ENCODE data around the gene CLIC5. TPM values are rescaled to one million over a fixed set of nuclear protein-coding genes. Genes with fewer than 3 reads are reported as not detected.

CLIC5 gene
- total and polyA plus RNA-seq, 3 donors from 2014 or later, result 2.7 to 17.1 (median 4.8) TPM

- Histone ChIP-seq H3K9me3 (no peaks in the 10 kb centered on the region), H3K4me1 (peaks cover 15% of the 10 kb centered on the region), H3K27ac (no peak overlapping the region), H3K4me3 (no peak overlapping the region), H3K36me3 (ENCODE audit: low read depth, missing control alignments) (no peaks in the 10 kb centered on the region), H3K27me3 (no peaks in the 10 kb centered on the region)
- 90 to 100% methylated on average over 1 of the region's 1 CpG for WGBS, 2 donors
- TF ChIP-seq CTCF (IDR thresholded peaks at IDR 0.05) (no peak), POLR2A (IDR thresholded peaks at IDR 0.05) (no peak)
- no peak for DNase-seq
- intact Hi-C loops (cut with DNase I; ENCODE audit: low total_unique reads), result no loop called here
Observed at GRCh38 chr6:45967363-45967762, 48.3 kb downstream of the CLIC5 start.

- H3K27ac ChIP-seq, result no peak overlapping the region
- H3K9me3 ChIP-seq, result no peaks in the 10 kb centered on the region
- intact Hi-C loops (cut with DNase I; ENCODE audit: low total_unique reads), result no loop called here
- no peak for DNase-seq
- H3K27me3 ChIP-seq, result no peaks in the 10 kb centered on the region
- H3K36me3 ChIP-seq (ENCODE audit: low read depth, missing control alignments), result no peaks in the 10 kb centered on the region
- H3K4me1 ChIP-seq, result peaks cover 15% of the 10 kb centered on the region
- no peak overlapping the region for H3K4me3 ChIP-seq
- WGBS, 2 donors, result 89% methylated on average over 3 of the region's 3 CpGs
- no peak for TF ChIP-seq POLR2A (IDR thresholded peaks at IDR 0.05)
- no peak for TF ChIP-seq CTCF (IDR thresholded peaks at IDR 0.05)
Observed at GRCh38 chr6:45966797-45967196, 48.9 kb downstream of the CLIC5 start.

- DNase-seq, result no peak
- Histone ChIP-seq H3K27me3 (no peaks in the 10 kb centered on the region), H3K4me3 (no peak overlapping the region), H3K36me3 (ENCODE audit: low read depth, missing control alignments) (no peaks in the 10 kb centered on the region), H3K4me1 (peaks cover 15% of the 10 kb centered on the region), H3K27ac (no peak overlapping the region), H3K9me3 (no peaks in the 10 kb centered on the region)
- intact Hi-C loops (cut with DNase I; ENCODE audit: low total_unique reads), result no loop called here
- TF ChIP-seq POLR2A (IDR thresholded peaks at IDR 0.05) (no peak), CTCF (IDR thresholded peaks at IDR 0.05) (no peak)
- WGBS, 2 donors, result 66 to 88% methylated on average over 4 of the region's 4 CpGs
Observed at GRCh38 chr6:45966340-45966739, 49.3 kb downstream of the CLIC5 start.

- 71 to 81% methylated on average over 1 of the region's 1 CpG for WGBS, 2 donors
- intact Hi-C loops (cut with DNase I; ENCODE audit: low total_unique reads), result no loop called here
- Histone ChIP-seq H3K4me1 (peaks cover 15% of the 10 kb centered on the region), H3K4me3 (no peak overlapping the region), H3K27ac (no peak overlapping the region), H3K9me3 (no peaks in the 10 kb centered on the region), H3K36me3 (ENCODE audit: low read depth, missing control alignments) (no peaks in the 10 kb centered on the region), H3K27me3 (no peaks in the 10 kb centered on the region)
- DNase-seq, result no peak
- TF ChIP-seq CTCF (IDR thresholded peaks at IDR 0.05) (no peak), POLR2A (IDR thresholded peaks at IDR 0.05) (no peak)
Observed at GRCh38 chr6:45965792-45966191, 49.9 kb downstream of the CLIC5 start.

GRCh38 chr6:45965007-45965406 is 50.7 kb downstream of the CLIC5 start:
- DNase-seq, result no peak
- no peak overlapping the region for H3K27ac ChIP-seq
- H3K9me3 ChIP-seq, result no peaks in the 10 kb centered on the region
- H3K4me3 ChIP-seq, result no peak overlapping the region
- H3K36me3 ChIP-seq (ENCODE audit: low read depth, missing control alignments), result no peaks in the 10 kb centered on the region
- intact Hi-C loops (cut with DNase I; ENCODE audit: low total_unique reads), result no loop called here
- peaks cover 14% of the 10 kb centered on the region for H3K4me1 ChIP-seq
- WGBS, 2 donors, result 96 to 98% methylated on average over 1 of the region's 1 CpG
- TF ChIP-seq CTCF (IDR thresholded peaks at IDR 0.05) (no peak), POLR2A (IDR thresholded peaks at IDR 0.05) (no peak)
- H3K27me3 ChIP-seq, result no peaks in the 10 kb centered on the region

Measured in testis (tissue), 3 donors.